ENCODE data around the gene PTPN20.

PTPN20 gene

DNA sequence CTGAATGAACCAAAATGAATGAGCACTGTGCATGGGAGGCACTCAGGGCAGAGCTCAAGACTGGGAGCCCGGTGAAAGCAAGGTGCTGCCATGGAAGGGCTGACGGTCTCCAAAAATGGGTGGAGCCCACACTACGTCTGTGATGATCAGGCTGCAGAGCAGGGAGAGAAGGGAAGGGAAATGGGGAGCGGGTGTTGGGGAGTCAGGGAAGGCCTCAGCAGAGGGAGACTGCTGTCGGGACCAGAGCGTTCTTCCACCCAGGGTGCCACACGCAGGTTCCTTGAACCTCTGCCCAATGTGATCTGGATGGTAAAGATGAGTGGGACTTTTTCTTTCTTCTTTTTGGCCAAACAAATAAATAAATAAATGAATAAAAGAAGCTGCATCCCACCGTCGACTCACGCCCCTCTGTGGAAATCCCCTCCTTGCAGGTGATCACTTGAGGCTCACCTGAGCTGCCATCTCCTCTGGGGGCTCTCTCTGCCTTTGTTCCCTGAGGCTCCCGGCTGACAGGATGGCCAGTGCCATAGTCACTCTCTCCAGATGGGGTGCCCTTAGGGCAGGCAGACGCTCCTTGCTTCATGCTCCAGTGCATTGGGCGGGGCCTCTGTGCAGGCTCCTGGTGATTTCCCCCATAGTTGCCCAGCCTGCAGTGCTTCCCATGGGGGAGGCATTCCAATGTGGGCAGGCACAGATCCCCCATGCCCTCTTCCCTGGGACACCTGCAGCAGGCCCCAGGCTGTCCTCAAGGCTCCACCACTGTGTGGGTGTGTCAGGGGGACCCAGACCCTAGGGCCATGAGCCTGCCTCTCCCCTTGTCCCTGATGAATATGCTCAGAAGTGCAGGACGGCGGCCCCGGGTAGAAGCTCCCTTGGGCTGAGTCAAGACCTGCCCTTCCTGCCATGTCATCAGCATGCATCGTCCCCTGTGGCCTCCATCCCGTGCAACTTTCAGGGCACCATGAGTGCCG is 131.8 kb downstream of the PTPN20 start:
- no peak for DNase-seq (ENCODE audit: extremely low read depth, low read depth)
- TF ChIP-seq, protein P1, sequence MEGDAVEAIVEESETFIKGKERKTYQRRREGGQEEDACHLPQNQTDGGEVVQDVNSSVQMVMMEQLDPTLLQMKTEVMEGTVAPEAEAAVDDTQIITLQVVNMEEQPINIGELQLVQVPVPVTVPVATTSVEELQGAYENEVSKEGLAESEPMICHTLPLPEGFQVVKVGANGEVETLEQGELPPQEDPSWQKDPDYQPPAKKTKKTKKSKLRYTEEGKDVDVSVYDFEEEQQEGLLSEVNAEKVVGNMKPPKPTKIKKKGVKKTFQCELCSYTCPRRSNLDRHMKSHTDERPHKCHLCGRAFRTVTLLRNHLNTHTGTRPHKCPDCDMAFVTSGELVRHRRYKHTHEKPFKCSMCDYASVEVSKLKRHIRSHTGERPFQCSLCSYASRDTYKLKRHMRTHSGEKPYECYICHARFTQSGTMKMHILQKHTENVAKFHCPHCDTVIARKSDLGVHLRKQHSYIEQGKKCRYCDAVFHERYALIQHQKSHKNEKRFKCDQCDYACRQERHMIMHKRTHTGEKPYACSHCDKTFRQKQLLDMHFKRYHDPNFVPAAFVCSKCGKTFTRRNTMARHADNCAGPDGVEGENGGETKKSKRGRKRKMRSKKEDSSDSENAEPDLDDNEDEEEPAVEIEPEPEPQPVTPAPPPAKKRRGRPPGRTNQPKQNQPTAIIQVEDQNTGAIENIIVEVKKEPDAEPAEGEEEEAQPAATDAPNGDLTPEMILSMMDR (IDR thresholded peaks at IDR 0.05; ENCODE audit: low read depth, low read length): no peak

DNA sequence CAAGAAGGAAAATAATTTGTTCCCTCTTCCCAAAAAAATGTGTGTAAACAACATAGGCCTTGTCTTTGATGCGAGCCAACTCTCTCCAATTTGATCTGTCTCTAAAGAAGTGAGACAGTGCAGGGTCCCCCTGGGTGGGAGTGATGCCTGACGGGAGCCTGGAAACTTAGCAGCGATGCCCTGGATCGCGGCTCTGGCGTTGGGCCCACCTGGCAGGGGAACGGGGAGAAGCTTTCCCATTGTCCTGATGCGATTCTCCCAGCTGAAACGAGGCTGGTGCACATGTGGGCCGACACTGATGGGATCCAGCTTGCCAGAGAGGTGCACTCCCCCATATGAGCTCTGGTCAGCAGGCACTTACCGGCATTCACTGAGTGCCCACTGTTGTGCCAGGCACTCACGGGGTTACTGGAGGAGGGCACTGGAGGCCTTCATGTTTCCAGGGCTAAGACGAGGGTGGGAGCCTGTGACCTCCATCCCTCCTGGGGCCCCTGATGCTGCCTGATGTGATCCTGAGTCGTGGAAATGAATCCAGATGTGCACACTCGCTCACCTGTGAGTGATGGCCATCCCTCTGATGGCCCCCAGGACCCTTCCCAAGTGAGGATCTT is 132.8 kb downstream of the PTPN20 start:
- TF ChIP-seq, protein P1 (IDR thresholded peaks at IDR 0.05; ENCODE audit: low read depth, low read length): no peak
- no peak for DNase-seq (ENCODE audit: extremely low read depth, low read depth)

DNA sequence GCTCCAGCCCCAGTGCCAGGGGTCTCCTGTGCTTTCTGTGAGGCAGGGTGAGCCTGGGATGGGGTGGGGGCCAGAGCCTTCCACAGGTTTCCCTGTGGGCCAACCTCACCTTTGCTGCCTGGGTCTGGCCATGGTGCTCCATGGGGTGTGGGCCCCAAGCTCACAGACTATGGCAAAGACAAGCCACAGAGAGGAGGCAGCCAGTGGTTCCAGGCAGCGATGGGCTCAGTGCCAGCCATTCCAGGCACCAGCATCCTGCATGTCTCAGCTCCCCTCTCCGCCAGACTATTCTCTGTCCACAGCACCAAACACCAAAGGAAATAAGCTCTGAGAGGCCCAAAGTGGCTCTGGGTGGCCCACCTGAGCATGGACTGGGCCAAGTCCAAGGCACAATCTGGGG is 133.5 kb downstream of the PTPN20 start:
- DNase-seq (ENCODE audit: extremely low read depth, low read depth): no peak
- TF ChIP-seq, protein P1 (IDR thresholded peaks at IDR 0.05; ENCODE audit: low read depth, low read length): no peak

DNA sequence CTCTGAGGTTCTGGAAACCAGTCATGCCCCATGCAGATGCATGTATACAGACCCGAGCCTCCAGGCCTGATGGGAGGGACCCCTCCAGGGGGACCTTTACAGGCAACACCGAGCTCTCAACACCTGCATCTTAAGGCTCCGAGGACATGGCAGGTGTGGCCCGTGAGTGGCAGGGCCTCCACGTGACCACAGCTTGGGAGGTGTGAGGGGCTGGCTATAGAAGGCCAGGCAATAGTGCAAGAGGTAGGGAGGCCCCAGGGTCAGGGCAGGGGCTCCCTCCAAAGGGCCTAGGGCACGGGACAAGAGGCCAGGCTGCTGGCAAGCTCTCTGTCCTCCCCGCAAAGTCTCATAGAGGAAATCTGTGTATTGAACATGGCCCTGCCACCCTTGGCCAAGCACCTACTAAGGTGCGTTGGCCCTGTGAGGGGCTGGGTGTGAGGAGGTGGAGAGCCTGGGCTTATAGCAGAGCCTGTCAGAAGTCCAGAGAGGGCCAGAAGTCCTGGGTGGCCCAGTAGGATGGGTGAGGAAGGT is 134.2 kb downstream of the PTPN20 start:
- no peak for DNase-seq (ENCODE audit: extremely low read depth, low read depth)
- TF ChIP-seq, protein P1 (IDR thresholded peaks at IDR 0.05; ENCODE audit: low read depth, low read length): no peak

DNA sequence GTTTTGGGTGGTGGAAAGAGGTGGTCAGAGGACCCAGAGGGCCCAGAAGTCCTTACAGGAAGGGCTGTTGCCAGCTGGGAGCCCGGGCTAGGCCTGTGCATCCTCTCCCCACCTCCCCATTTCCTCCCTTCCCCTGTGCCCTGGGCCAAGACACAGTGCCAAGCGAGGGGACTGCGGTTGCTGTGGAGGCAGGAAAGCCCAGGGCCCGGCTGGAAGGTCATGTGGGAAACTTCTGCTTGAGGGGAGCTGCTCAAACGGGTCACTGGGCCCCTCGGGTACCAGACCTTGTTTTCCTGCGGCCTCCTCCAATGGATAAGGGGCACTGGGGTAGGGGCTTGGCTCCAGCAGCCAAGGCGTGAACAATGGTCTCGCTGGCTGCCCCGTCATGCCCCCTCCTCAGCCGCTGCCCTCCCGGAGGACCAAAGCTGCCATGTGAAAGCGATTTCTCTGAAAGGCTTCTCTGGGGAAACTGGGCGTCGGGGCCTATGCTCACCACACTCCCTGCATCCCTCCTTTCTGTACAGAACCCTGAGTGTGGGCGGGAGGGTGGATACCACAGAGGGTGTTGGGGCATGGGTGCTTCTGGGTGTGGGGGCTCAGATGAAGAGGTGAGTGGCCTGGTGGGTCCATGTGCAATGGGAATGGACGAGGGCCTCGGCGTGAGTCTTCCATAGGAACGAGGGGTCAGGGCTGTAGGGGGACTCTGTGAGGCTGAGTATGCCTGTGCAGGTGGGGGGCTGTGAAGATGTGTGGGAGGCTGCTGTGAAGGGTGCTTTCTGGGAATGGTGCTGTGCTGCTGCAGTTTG is 135.3 kb downstream of the PTPN20 start:
- DNase-seq (ENCODE audit: extremely low read depth, low read depth): no peak

DNA sequence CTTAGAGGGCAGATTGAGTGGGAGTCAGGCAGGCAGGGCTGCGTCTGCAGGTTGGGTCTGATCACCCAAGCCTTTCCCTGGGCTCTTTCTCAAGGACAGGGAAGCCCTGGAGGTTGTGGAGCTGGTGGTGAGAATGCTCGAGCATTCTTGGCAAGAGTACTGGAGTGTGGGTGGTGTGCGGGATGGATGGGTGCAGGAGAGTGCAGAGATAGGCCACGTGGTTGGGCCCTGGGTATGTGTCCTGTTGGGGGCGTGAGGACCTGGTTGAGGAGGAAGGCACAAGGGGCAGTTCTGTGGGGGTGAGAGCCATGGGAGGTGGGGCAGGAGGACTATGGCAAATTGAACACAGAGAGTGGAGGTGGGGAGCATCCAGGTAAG is 135.9 kb downstream of the PTPN20 start:
- no peak for DNase-seq (ENCODE audit: extremely low read depth, low read depth)
- TF ChIP-seq, protein P1 (IDR thresholded peaks at IDR 0.05; ENCODE audit: low read depth, low read length): no peak

More for the DNA sequence above, 135.3 kb downstream of the PTPN20 start:
- TF ChIP-seq, protein P1 (IDR thresholded peaks at IDR 0.05; ENCODE audit: low read depth, low read length): no peak

All from AG09319 (cell line).